OCI-M2 (cell line): Measurements from ENCODE around the gene ANP32E.

ENCODE experiments used
- DNase-seq: peaks from one replicate; lab custom pipeline; 2025; ENCODE audit not compliant: unreplicated experiment; lab: John Stamatoyannopoulos, UW

The ANP32E gene

GRCh38 chr1:150235852-150236613 lies at the start of gene ANP32E:
Gene ANP32E, minus strand, starts transcription at chr1:150236112. Its CDS starts 326 bp downstream, at chr1:150235786.
- DNase-seq = peak; percentile 72

- DNase-seq = no peak
Observed at GRCh38 chr1:150283260-150283659, 47.3 kb upstream of the ANP32E start.

- DNase-seq = no peak
Observed at GRCh38 chr1:150282558-150282958, 46.6 kb upstream of the ANP32E start.

DNA sequence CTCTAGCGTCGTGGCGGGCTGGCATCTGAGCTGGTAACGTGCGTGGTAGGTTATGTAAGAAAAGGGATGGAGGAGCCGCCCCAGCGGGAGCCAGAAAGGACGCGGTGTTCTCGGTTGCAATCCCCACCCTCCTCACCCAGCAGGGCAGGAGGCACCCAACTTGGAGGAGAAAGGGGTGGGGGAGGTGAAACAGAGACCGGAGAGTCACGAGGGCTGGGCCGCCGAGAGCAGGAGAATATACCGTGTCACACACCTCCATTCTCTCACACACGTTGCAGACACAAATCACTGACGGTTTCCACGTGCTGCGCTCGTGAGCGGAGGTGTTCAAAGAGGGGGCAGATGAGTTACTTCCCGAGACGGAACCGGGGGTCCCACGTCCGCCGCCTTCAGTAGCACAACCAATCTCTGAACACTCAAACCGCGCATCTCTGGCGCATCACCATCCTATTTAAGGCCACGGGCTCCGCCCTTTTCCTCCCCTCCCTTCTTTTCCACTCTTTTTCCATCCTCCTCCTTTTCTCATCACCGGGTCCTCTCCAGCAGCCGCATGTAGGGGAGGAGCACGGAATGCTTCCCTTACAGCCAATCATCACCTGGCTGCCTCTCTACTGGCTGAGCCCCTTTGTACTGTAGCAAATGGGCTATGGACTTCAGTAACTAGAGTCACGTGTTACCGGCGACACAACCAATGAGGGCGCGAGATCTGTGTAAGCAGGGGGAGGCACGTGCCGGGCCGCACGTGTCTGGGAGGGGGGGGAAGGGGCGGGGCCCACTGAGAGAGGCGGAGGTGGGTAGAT lies 46.0 kb upstream of the ANP32E start, which contains the start of gene CIART:
TSS of gene CIART (plus strand) at position 797 of the 800 bp plus-strand sequence. CDS start 714 bp downstream, outside the sequence.
- peak; percentile 22 for DNase-seq

- peak; percentile 39 for DNase-seq
Observed at GRCh38 chr1:150281221-150281757, 45.4 kb upstream of the ANP32E start.

DNA sequence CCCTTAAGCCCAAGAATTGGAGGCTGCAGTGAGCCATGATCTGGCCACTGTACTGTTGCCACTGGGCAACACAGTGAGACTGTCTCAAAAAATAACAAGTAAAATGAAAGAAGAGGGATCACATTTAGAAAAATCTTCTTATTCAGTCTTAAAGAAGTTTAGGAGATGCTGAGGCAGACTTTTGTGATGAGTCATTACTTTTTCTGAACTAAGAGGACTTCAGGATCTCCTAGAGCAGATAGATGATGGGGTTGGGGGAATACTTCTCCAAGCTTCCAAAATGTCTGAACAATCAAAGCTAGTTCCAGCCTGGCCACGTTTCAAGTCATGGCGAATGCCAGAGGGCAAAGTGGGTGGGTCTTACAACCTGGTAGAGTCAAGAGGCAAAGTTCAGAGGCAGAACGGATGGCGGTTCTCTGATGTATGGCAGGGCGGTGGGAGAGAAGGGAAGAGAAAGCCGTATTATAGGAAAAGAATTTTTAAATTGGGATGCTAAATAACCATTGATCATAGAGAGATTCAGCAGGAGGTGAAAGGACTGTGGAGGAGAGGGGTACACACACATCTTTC lies 44.3 kb upstream of the ANP32E start:
- DNase-seq = no peak

DNA sequence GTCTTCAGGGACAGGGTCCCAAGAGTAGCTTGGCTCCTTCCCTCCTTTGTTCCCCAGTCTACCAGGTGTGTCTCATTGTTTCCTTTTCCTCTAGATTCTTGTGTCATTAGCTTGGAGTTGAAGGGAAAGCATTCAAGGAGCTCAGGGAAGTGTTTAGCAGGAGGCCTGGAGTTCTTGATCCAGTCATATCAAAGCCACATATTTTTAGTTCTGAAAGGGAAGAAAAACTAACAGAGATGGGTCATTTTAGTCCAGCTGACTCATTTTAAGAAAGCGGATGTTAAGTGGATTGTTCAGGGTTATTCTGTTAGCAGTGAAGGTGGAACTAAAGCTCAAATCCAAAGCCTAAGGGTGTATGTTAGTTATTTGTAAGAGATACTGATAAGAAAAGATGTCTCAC lies 37.4 kb upstream of the ANP32E start:
- DNase-seq = no peak

- DNase-seq = no peak
Observed at GRCh38 chr1:150271291-150271959, 35.5 kb upstream of the ANP32E start.

- no peak for DNase-seq
Observed at GRCh38 chr1:150269451-150269850, 33.5 kb upstream of the ANP32E start.

DNA sequence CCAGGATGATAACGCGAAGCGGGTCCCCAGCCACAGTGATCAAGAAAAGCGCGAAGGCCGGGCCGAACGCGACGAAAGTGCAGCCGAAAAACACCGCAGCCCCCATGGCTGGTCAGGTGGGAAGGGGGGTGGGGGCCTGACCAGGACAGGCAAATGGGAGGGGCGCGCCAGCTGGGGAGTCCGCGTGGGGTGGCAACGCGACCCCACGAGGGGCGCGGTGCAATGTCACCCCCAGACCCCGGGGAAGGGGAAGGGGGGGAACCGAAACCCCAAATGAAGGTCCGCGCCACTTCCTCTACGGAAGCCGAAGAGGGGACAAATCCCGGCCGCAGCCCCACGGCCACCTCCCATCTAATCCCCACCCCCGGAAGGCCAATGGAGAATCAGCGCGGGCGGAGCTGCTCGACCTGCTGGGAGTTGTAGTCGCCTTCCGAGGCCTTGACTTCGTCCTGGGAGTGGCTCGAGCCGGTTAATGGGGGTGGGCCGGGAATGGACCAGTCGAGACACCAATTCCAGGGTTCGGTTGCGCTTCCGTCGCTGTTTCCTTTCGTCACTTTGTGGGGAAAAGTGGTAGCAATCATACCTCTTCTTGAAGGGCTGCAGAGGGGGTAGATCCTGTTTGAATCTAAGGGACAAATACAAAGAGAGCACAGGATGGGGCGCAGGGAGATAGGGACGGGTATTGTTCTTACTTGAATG lies 32.9 kb upstream of the ANP32E start, which contains the start of gene APH1A:
TSS of gene APH1A (minus strand) at position 312 of the 699 bp plus-strand sequence. CDS start at position 106, 206 bp downstream.
- DNase-seq = peak; percentile 81

GRCh38 chr1:150268340-150268704 lies 32.4 kb upstream of the ANP32E start:
- DNase-seq = no peak

GRCh38 chr1:150267896-150268295 lies 32.0 kb upstream of the ANP32E start:
- DNase-seq = no peak

DNA sequence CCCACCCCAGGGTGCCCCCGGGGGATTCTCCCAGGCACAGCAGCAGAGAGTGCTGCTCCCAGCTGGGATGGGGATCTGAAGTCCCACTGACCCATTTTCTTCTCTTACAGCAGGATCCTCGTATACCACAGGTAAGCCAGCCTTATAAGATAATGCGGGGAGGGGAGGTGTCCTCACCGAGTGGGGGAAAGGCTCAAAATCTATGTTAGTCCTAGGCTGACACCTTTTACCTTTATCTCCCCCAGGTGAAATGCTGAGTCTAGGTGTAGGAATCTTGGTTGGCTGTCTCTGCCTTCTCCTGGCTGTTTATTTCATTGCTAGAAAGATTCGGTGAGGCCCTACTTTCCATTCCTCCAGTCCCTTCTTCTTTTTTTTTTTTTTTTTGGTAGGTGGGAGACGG lies 27.6 kb upstream of the ANP32E start:
- no peak for DNase-seq

- DNase-seq = no peak
Observed at GRCh38 chr1:150262388-150263320, 26.7 kb upstream of the ANP32E start.

GRCh38 chr1:150261367-150261766 lies 25.5 kb upstream of the ANP32E start:
- DNase-seq = no peak

DNA sequence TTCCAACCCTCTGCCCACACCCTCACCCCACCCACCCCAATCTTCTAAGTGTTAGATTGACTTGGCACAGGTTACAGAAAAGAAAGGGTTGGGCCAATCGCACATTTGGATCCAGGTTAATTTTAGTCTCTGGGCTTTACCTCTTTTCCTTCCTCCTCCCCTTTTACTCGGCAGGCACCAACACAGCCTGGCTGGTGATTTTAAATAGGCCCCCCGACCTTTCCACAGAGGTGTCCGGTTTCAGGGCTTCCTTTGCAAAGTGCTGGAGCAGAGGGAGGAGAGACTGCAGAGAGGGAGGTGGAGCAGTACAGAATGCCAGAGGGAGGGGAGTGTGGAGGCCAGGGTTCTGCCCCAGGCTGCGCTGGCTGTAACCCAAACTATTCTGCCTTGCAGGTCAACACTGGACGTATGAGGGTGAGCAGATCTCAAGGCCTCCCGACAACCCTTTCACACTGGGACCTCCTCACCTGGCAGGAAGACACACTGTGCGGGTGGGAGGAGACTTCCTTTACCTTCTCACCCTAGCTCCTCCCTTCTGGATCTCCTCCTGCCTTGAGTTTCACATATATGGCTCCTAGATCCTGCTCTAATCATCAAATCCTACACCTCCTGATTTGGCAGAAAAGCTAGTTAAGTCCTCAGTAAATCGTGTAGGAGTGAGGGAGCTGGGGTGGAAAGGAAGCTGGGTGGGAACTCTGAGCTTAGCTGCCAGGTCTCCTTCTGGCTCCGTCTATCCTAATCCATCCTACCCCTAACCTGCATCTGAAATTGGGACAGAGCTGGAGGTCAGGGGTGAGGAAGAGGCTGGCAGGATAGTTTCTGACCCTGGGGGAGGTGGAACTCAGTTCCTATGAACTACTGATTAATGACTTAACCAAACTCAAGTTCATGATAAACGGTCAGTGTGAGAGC lies 24.1 kb upstream of the ANP32E start:
- no peak for DNase-seq

DNA sequence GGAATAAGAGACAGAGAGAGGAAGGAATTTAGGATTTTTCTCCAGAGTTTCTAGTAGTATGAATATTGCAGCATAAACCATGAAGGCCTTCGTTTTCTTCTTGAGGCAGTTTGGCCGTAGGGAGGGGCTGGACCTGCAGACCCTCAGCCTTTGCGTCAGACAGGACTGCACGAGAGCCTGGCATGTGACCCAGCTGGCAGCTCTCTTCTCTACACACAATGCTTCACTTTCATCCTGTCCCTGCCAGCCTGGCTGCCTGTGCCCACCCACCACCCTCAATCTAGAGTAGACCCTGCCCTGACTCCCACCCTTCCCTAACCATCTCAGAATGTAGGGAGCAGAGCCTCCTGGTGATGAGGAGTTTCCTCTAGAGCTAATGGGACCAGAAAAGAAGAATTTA lies 23.3 kb upstream of the ANP32E start:
- no peak for DNase-seq
